Measurements from ENCODE around the gene C21orf58. TPM values are rescaled to one million over a fixed set of nuclear protein-coding genes. Genes with fewer than 3 reads are reported as not detected.

C21orf58 gene
- total and polyA plus RNA-seq, 2 experiments from 2014 or later = 17.7 to 23.9 TPM

DNA sequence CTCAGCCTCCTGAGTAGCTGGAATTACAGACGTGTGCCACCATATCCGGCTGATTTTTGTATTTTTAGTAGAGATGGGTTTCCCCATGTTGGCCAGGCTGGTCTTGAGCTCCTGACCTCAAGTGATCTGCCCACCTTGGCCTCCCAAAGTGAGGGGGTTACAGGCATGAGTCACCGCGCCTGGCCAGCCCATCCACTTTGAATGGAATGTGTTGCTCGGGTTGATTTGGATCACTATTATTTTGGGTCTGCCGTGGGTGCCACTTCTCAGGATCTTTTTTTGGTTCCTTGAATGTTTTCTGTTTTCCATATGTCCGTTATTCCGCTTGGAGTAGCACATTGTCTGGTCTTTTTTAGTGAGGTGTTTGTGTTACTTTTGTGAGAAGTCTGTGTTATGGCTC is 17.3 kb upstream of the C21orf58 start (continued):
- TF ChIP-seq, protein P1, sequence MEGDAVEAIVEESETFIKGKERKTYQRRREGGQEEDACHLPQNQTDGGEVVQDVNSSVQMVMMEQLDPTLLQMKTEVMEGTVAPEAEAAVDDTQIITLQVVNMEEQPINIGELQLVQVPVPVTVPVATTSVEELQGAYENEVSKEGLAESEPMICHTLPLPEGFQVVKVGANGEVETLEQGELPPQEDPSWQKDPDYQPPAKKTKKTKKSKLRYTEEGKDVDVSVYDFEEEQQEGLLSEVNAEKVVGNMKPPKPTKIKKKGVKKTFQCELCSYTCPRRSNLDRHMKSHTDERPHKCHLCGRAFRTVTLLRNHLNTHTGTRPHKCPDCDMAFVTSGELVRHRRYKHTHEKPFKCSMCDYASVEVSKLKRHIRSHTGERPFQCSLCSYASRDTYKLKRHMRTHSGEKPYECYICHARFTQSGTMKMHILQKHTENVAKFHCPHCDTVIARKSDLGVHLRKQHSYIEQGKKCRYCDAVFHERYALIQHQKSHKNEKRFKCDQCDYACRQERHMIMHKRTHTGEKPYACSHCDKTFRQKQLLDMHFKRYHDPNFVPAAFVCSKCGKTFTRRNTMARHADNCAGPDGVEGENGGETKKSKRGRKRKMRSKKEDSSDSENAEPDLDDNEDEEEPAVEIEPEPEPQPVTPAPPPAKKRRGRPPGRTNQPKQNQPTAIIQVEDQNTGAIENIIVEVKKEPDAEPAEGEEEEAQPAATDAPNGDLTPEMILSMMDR (conservative IDR thresholded peaks at IDR 0.05; ENCODE audit: low read depth in 2 of 2) = no peak
- no peak for TF ChIP-seq EZH2 (IDR thresholded peaks at IDR 0.05; ENCODE audit: low read depth, unreplicated experiment)

- ATAC-seq (no peak), DNase-seq (ENCODE audit: low spot score) (no peak)
- Histone ChIP-seq H3K4me3 (no peak overlapping the region), H3K4me2 (no peak overlapping the region), H2AFZ (no peak overlapping the region), H3K36me3 (ENCODE audit: insufficient read depth) (peaks cover 4% of the 10 kb centered on the region; the same call in 1 of the 2 replicates), H3K27ac (ENCODE audit: low read depth) (no peak overlapping the region), H3K27me3 (ENCODE audit: insufficient read depth) (no peaks in the 10 kb centered on the region), H4K20me1 (replicated peaks; ENCODE audit: insufficient read depth) (peaks cover 12% of the 10 kb centered on the region), H3K79me2 (replicated peaks; ENCODE audit: insufficient read depth) (peaks cover 32% of the 10 kb centered on the region), H3K9me2 (ENCODE audit: insufficient read depth) (no peaks in the 10 kb centered on the region), H3K4me1 (ENCODE audit: insufficient read depth) (no peaks in the 10 kb centered on the region), H3F3A (replicated peaks; ENCODE audit: low read depth) (no peaks in the 10 kb centered on the region)
- Mint-ChIP-seq H3K4me1 (no peaks in the 10 kb centered on the region), H3K27me3 (ENCODE audit: insufficient read depth, low read depth, poor library complexity) (peaks cover 5% of the 10 kb centered on the region), H3K9me3 (no peaks in the 10 kb centered on the region), H3K27ac (no peak overlapping the region), H3K36me3 (ENCODE audit: low read depth) (peaks cover 71% of the 10 kb centered on the region), H3K4me3 (no peak overlapping the region)
- TF ChIP-seq CREB1 (CRISPR knock-in tag; IDR thresholded peaks at IDR 0.05; ENCODE audit: low read depth) (no peak), EZH2phosphoT487 (IDR thresholded peaks at IDR 0.05; ENCODE audit: unreplicated experiment) (no peak), POLR2AphosphoS5 (IDR thresholded peaks at IDR 0.05; ENCODE audit: low read depth) (no peak), REST (IDR thresholded peaks at IDR 0.05; ENCODE audit: unreplicated experiment) (no peak), STAT1 (IDR thresholded peaks at IDR 0.05; ENCODE audit: unreplicated experiment) (no peak), ZNF331 (CRISPR knock-in tag; IDR thresholded peaks at IDR 0.05; ENCODE audit: low read depth) (no peak), ZNF114 (CRISPR knock-in tag; IDR thresholded peaks at IDR 0.05) (no peak), JUNB (IDR thresholded peaks at IDR 0.05; ENCODE audit: unreplicated experiment) (no peak), NANOG (IDR thresholded peaks at IDR 0.05; ENCODE audit: borderline replicate concordance) (no peak), ZNF462 (CRISPR knock-in tag; IDR thresholded peaks at IDR 0.05) (no peak)
- TF ChIP-seq, protein P1 (conservative IDR thresholded peaks at IDR 0.05; ENCODE audit: low read depth in 2 of 2) = no peak
These were observed 12.9 kb upstream of the C21orf58 start for GRCh38 chr21:46336603-46337002.

All from GM23338 (cell line).